ENCODE measurements around the gene KCNA2.
A peak's percentile ranks its signal among the peaks of the same experiment; 100 is the strongest.

Gene KCNA2

DNA sequence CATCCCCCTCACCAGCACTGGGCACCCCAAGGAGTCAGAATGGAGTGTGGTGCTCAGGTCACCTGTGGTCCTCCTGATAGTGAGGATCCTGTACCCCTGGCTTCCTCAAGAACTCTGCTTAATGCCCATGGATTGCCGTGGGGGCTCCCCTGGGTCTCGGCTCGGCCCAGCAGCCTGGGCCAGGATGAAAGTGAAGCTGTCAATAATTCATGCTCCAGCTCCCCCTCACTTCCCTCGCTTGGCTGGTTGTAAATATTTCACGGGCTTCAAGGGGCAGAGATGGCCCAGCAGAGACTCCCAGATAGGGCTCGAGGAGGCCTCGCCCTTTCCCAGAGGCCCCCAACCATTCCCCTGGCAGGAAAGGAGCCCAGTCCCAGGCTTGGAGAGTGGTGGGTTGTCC lies 44.6 kb downstream of the KCNA2 start:
- TF ChIP-seq, protein P1, sequence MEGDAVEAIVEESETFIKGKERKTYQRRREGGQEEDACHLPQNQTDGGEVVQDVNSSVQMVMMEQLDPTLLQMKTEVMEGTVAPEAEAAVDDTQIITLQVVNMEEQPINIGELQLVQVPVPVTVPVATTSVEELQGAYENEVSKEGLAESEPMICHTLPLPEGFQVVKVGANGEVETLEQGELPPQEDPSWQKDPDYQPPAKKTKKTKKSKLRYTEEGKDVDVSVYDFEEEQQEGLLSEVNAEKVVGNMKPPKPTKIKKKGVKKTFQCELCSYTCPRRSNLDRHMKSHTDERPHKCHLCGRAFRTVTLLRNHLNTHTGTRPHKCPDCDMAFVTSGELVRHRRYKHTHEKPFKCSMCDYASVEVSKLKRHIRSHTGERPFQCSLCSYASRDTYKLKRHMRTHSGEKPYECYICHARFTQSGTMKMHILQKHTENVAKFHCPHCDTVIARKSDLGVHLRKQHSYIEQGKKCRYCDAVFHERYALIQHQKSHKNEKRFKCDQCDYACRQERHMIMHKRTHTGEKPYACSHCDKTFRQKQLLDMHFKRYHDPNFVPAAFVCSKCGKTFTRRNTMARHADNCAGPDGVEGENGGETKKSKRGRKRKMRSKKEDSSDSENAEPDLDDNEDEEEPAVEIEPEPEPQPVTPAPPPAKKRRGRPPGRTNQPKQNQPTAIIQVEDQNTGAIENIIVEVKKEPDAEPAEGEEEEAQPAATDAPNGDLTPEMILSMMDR (IDR thresholded peaks at IDR 0.05; ENCODE audit: borderline replicate concordance, insufficient read depth, low read depth, low read length) = no peak

DNA sequence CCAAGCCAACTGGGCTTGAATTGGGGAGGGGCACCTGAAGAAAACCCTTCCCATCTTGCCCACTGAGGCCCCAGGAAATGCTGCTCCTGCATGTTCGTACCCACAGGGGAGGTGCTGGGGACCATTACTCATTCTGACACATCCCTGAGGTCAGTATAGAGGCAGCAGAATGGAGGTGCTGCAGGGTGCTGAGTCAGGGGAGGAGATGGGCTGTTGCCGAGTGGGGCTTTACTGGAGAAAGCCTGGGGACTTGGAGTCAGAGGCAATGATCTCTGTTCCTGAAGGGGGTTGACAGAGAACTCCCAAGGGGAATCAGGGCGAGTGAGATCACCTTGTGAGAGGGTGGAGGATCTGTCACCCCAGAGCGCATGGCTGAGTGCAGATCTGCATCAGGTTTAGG lies 47.0 kb downstream of the KCNA2 start:
- H3K4me3 ChIP-seq (ENCODE audit: low read depth, low read length) = no peak overlapping the region
- TF ChIP-seq, protein P1 (IDR thresholded peaks at IDR 0.05; ENCODE audit: borderline replicate concordance, insufficient read depth, low read depth, low read length) = no peak

More for the DNA sequence above, 44.6 kb downstream of the KCNA2 start:
- no peak overlapping the region for H3K4me3 ChIP-seq (ENCODE audit: low read depth, low read length)

DNA sequence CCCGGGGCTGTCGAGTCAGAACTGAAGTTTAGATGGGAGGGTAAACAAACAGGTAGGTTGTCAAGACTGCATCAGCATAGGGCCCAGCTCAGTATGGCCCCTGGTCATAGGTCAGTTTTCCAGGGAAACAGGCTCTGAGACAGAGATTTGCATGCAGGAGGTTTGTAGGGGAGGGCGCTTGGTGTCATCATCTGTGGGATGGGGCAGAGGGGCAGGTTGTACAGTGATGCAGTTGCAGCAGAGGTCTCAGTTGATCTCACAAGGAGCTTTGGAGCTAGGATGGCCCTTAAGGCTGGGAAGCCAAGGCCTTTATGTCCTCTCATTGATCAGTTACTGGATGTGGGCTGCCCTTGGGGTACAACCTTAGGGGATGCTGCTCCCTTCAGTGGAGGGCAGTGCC lies 48.7 kb downstream of the KCNA2 start:
- H3K4me3 ChIP-seq (ENCODE audit: low read depth, low read length) = no peak overlapping the region
- TF ChIP-seq, protein P1 (IDR thresholded peaks at IDR 0.05; ENCODE audit: borderline replicate concordance, insufficient read depth, low read depth, low read length) = no peak

DNA sequence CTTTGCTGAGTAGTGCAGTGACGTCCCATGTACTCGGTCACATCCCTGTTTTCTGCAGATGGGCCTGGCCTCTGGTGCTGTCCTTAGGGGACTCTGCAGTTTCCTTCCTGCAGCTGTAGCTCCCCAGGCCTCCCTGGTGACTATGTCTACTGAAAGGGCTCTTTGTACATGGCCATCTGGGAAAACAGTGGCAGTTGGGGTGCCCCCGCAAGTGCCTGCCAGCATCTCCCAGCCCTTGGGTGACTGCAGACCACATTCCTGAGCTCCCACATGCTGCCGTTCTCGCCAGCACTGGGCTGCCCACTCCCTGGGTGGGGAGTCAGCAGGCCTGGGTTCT lies 49.7 kb downstream of the KCNA2 start:
- TF ChIP-seq, protein P1 (IDR thresholded peaks at IDR 0.05; ENCODE audit: borderline replicate concordance, insufficient read depth, low read depth, low read length) = no peak
- H3K4me3 ChIP-seq (ENCODE audit: low read depth, low read length) = no peak overlapping the region

DNA sequence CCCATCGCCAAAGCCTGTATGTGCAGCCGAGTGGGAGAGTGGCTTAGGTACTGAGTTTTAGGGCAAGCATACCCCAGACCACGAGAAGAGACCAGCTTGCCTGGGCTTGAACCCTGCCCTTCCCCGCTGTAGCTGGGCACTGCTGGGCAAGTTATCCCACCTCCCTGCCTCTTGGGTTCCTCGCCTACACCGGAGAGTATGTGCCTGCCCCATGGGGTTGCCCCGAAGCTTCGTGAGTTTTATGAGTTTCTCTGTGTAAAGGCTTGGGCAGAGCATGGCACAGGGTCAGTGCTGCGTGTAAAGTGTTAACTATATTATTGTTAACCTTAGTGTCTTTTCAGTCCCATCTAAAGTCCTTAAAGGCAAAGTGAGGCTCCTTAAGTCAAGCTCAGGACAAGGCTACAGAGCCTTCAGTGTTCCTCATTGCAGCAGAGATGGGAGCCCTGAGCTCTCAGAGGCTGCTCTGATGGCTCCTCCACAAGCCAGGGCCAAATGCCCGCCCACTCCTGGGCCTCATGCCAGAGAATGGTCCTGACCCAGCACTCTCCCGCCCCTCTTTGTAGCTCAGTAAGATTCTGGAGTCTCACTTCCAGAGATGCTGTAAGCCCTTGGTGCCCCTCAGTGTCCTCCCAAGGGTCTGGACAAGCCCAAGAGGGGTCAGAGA lies 50.2 kb downstream of the KCNA2 start:
- TF ChIP-seq, protein P1 (IDR thresholded peaks at IDR 0.05; ENCODE audit: borderline replicate concordance, insufficient read depth, low read depth, low read length) = no peak

DNA sequence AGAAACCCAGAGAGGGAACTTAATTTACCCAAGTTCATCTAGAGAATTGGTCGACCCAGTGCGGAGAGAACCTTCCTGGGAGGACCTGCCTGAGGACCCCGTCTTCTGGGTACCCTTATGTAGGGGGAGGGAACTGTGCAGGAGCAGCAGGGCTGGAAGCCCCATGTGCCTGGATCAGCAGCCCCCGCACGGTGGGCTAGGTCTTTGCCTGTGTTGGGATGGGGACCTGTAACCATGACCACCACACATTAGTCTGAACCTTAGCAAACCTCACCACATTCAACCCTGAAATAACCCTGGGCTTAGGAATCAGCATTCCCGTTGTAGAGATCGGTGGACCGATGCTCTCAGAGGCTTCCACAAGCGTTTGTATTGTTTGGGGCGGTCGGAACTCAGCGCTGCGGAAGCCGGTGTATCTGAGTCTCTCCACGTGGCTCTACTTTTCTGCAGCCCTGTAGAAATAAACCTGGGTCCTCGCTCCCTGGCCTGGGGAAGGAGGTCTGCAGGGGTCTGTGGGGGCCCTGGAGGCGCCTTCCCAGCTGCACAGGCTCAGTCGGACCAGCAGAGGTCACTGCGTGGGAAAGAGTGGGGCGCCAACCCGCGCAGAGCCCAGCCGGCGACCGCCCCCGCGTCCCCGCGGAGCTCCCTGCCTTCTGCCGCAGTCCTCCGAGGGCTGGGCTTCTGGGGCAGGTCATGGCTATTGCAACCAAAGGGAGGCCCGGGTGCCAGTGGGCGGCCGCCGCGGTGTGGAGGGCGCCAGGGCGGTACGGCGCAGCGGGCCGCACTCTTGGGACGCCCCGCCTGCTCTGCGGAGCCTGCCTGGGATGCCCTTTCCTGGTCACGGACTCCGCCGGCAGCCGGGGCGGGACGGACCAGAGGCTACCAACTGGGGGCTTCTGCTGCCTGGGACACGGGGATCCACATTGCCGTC lies 51.0 kb downstream of the KCNA2 start:
- TF ChIP-seq, protein P1 (IDR thresholded peaks at IDR 0.05; ENCODE audit: borderline replicate concordance, insufficient read depth, low read depth, low read length) = peak; percentile 83
- no peak overlapping the region for H3K4me3 ChIP-seq (ENCODE audit: low read depth, low read length)

More for the DNA sequence above, 50.2 kb downstream of the KCNA2 start:
- H3K4me3 ChIP-seq (ENCODE audit: low read depth, low read length) = no peak overlapping the region
